ENCODE results near the gene CACNB3.

CACNB3 gene

DNA sequence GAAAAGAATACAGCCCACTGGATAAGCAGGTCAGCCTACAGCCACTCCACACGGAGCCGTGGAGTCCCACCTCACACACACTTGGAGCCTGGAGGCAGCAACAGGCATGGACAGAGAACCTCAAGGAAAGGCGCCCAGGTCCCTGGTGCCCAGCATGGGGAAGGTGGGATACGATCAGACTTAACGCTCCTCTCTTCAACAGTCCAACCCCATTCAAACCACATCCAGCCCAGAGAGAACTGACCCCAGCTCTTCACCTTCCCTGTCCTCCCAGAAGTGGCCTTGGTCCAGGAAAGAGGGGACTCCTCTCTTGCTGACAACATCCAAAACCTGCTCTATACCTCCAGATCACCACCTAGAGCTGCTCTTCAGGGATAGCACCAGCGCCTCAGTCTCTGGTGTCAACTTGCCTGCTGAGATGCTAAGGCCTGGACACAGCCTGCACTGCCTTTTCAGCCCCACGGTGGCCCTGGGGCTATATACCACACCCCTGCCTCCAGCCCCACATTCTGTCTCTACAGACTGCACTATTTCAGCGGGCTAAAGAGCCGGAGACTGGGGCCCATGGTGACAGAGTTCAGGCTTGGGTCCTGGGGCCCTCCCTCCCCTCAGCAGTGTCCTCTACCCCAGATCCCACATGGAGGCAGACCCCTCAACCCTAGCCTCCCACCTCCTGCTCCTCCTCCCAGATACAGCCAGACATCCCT lies 36.4 kb upstream of the CACNB3 start:
- TF ChIP-seq, protein P1, sequence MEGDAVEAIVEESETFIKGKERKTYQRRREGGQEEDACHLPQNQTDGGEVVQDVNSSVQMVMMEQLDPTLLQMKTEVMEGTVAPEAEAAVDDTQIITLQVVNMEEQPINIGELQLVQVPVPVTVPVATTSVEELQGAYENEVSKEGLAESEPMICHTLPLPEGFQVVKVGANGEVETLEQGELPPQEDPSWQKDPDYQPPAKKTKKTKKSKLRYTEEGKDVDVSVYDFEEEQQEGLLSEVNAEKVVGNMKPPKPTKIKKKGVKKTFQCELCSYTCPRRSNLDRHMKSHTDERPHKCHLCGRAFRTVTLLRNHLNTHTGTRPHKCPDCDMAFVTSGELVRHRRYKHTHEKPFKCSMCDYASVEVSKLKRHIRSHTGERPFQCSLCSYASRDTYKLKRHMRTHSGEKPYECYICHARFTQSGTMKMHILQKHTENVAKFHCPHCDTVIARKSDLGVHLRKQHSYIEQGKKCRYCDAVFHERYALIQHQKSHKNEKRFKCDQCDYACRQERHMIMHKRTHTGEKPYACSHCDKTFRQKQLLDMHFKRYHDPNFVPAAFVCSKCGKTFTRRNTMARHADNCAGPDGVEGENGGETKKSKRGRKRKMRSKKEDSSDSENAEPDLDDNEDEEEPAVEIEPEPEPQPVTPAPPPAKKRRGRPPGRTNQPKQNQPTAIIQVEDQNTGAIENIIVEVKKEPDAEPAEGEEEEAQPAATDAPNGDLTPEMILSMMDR (IDR thresholded peaks at IDR 0.05; ENCODE audit: low read depth, low read length), result no peak

DNA sequence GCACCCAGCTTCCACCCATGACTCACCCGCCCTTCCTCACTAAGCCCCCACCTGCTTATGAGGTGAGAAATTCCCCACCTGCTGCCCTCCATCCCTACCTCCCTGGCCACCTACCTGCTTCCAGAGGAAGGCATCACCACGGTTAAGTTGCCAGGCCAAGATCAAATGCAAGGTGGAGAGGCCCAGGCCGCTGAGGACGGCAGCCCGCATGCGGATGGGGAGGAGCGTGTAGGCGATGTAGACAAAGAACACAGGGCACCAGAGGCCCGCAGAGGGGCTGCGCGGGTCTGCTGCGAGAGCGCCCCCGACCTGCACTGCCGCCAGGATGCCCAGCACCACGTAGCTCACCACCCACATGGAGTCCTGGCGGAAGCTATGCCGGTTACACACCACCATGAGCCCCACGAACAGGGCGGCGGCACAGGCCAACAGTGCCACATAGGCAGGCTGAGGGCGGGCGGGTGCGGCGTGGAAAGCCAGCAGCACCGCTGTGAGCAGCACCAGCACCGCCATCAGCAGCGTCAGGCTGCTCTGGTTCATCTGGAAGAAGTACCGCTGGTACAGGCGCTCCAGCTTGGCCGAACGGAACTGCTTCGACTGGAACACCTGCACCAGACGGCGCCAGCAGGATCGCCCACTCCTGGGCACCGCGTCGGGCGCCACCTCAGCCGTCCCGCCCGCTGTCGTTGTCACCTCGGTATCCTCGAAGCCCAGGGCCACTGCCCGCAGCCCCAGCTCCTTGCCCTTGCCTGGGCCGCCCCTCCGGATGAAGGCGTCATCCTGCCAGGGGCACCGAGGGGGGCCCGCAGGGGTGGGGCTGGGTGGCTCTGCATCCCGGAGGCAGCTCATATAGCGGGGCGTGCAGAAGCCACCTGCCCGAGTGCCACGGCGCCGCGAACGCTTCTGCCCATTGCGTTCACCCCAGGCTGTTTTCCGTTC lies 35.6 kb upstream of the CACNB3 start:
- TF ChIP-seq, protein P1 (IDR thresholded peaks at IDR 0.05; ENCODE audit: low read depth, low read length), result no peak
- DNase-seq (ENCODE audit: extremely low read depth, low read depth), result no peak

More for the DNA sequence above, 36.4 kb upstream of the CACNB3 start:
- DNase-seq (ENCODE audit: extremely low read depth, low read depth), result no peak

DNA sequence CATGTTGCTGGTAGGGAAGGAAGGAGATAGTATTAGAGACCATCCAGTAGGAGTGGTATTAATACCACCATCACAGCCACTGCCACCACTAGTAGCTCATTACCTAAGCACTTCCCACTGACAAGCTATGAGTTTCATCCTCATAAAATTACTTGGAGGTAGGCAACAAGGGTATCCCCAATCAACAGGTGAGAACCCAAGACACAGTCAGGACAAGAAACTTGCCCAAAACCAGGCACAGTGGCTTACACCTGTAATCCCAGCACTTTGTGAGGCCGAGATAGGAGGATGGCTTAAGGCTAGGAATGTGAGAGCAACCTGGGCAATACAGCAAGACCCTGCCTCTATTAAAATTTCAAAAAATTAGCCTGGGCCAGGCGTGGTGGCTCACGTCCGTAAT lies 34.9 kb upstream of the CACNB3 start:
- DNase-seq (ENCODE audit: extremely low read depth, low read depth), result no peak
- TF ChIP-seq, protein P1 (IDR thresholded peaks at IDR 0.05; ENCODE audit: low read depth, low read length), result no peak

DNA sequence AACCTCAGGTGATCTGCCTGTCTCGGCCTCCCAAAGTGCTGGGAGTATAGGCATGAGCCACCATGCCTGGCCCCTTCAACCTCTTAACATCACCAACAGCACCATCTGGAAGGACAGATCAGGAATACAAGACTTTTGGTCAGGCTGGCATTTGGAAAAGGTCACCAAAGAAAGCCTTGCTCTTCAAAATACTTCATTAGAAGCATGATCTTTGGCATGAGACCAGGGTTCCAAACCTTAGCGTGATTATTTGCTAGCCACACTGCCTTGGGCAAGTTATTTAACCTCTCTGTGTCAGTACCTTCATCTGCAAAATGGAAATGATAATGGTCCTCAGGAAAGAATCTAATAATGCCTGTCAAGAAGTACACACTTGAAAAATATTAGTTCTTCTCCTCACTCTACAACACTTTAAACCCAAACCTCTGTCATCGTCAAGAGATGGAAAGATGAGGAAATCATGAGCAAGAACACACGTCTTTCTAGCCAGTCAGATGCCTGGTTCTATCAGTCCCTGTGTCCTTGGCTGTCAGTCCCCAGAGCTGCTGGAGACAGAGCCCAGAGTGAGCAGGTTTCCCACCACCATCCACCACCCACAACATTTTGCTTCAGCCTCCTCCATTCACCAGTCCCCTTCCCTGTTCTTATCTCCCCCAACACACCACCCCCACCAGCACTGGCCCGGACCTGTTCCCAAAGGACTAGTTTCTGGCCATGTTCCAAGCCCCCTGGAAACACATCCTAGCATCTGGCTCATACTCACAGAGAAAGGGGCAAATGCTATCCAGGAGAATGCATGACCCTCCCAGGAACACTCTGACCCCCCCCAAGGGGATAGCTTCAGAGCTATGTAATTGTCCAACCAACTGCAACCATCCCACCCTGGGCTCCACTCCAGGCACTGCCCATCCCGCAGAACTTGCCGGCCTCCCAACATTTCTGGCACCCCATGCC lies 31.4 kb upstream of the CACNB3 start:
- no peak for DNase-seq (ENCODE audit: extremely low read depth, low read depth)
- TF ChIP-seq, protein P1 (IDR thresholded peaks at IDR 0.05; ENCODE audit: low read depth, low read length), result no peak

DNA sequence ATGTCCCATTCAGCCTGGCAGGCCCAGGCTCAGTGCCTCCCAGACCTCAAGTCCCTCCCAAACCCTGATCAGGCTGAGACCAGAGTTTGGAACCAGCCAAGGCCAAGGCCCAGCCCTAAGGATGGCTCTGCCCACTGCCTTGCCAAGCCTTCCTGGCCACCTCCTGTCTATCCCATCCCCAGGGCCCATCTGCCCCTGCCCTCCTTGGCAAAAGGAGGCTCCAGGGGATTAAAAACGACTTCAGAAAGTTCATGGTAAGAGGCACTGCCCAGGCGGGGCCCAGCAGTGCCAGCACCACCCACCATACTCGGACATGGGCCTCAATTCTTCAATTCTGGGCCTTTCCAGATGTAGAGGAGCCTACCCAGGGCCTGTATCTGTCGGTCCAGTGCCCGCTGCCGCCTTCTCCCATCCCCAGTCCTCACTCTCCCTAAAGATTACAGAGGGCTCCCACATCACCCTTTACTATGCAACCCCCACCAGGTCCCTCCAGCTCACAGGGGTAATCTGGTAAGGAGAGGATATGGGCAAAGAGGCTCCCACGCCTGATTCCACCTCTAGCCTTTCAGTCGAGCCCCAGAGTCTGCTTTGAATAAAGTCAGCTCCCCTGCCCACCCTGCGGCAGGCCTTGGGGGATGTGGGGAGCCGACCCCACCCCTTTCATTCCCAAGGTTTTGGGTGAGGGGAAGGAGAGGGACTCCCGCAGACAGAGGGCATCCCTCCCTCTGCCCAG lies 30.3 kb upstream of the CACNB3 start:
- TF ChIP-seq, protein P1 (IDR thresholded peaks at IDR 0.05; ENCODE audit: low read depth, low read length), result no peak
- no peak for DNase-seq (ENCODE audit: extremely low read depth, low read depth)

DNA sequence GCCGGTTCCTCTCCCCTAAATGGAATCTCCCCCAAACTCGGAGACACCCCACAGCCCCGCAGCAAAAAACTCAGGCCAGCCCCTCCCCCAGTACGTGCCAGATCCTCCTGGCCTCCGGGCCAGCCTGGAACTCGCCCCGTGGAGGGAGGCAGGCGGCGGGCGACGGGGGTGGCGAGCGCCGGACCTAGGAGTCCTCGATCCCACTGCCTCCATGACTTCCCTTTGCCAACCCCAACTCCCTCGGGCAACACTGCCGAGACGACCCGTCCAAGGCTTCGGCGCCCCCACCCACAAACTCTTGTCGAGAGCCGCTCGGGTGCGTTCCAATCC lies 29.8 kb upstream of the CACNB3 start:
- TF ChIP-seq, protein P1 (IDR thresholded peaks at IDR 0.05; ENCODE audit: low read depth, low read length), result no peak
- no peak for DNase-seq (ENCODE audit: extremely low read depth, low read depth)

Data from AG09319 (cell line).